H1 (cell line): Measurements from ENCODE around the gene SFRP5. TPM values are rescaled to one million over a fixed set of nuclear protein-coding genes. Genes with fewer than 3 reads are reported as not detected.
A peak's percentile ranks its signal among the peaks of the same experiment; 100 is the strongest.

Experiments used
- CTCF ChIA-PET: fragments of 300-600 bp; sonication (Branson Sonifier 250); formaldehyde crosslinking; loops from one replicate; lab custom pipeline; 2021; ENCODE audit not compliant: partially characterized antibody; lab: Charles Lee
- POLR2A ChIA-PET: fragments of 300-600 bp; sonication (Branson Sonifier 250); formaldehyde crosslinking; loops from one replicate; lab custom pipeline; 2021; ENCODE audit warnings: inconsistent platforms; ENCODE audit not compliant: partially characterized antibody; lab: Charles Lee
- DNase-seq, 2 experiments: peaks; one replicate each; pipeline versions ENCODE4 v3.0.0 to v3.0.0-alpha.2; 2010 to 2022; ENCODE audit warnings: low spot score in 2 of 2, low read depth in 1 of 2, mixed read lengths in 1 of 2
- FAIRE-seq: peaks from 2 replicates; lab custom pipeline; 2011; peaks lifted over from hg19 to GRCh38; lab: Jason Lieb, UNC
- H2AFZ ChIP-seq: 2 replicates; pipeline ENCODE4 v1.8.1; 2012; ENCODE audit warnings: low read length, inconsistent platforms
- H2AK5ac ChIP-seq: 2 replicates; pipeline ENCODE4 v1.6.1; 2013; ENCODE audit warnings: low read depth, low read length
- H2BK120ac ChIP-seq: replicated peaks from 2 replicates; pipeline ENCODE3; 2013; ENCODE audit warnings: low read depth, low read length, inconsistent platforms
- H2BK12ac ChIP-seq: 2 replicates; pipeline ENCODE4 v1.6.1; 2013; ENCODE audit warnings: low read depth, low read length
- H2BK15ac ChIP-seq: 2 replicates; pipeline ENCODE4 v1.6.1; 2013; ENCODE audit warnings: low read length
- H2BK20ac ChIP-seq: 2 replicates; pipeline ENCODE4 v1.6.1; 2013; ENCODE audit warnings: low read length
- H2BK5ac ChIP-seq: 2 replicates; pipeline ENCODE4 v1.6.1; 2013; ENCODE audit warnings: low read depth, low read length
- H3K14ac ChIP-seq: 2 replicates; pipeline ENCODE4 v1.6.1; 2013; ENCODE audit warnings: inconsistent platforms; ENCODE audit not compliant: insufficient read length
- H3K18ac ChIP-seq: 2 replicates; pipeline ENCODE4 v1.6.1; 2013; ENCODE audit warnings: low read length; ENCODE audit errors: extremely low read depth
- H3K23ac ChIP-seq: 2 replicates; pipeline ENCODE4 v1.6.1; 2013; ENCODE audit warnings: inconsistent platforms; ENCODE audit not compliant: insufficient read length
- H3K23me2 ChIP-seq: 2 replicates; pipeline ENCODE4 v1.6.1; 2013; ENCODE audit warnings: low read depth, low read length
- H3K27ac ChIP-seq: 2 replicates; pipeline ENCODE4 v1.6.1; 2011; ENCODE audit warnings: low read depth, low read length, inconsistent platforms
- H3K27me3 ChIP-seq, 4 experiments: replicated peaks in 1 of 4; 1 replicate in 1 of 4; 2 replicates in 3 of 4; pipeline versions ENCODE4 v1.6.1 to v1.8.1; 2011 to 2013; ENCODE audit warnings: low read length in 3 of 4, mild to moderate bottlenecking in 3 of 4, inconsistent platforms in 2 of 4, mixed read lengths in 2 of 4, moderate library complexity in 1 of 4; ENCODE audit not compliant: control insufficient read depth in 3 of 4, insufficient read depth in 3 of 4; ENCODE audit errors: extremely low read depth in 1 of 4
- H3K36me3 ChIP-seq, 4 experiments: 2 replicates each; pipeline versions ENCODE4 v1.6.1 to v1.8.1; 2011 to 2013; ENCODE audit warnings: mild to moderate bottlenecking in 4 of 4, low read length in 3 of 4, moderate library complexity in 2 of 4, control low read depth in 1 of 4, inconsistent platforms in 1 of 4; ENCODE audit not compliant: insufficient read depth in 4 of 4, control insufficient read depth in 2 of 4
- H3K4ac ChIP-seq: replicated peaks from 2 replicates; pipeline ENCODE3; 2013; ENCODE audit warnings: low read length, low read depth, mixed read lengths, inconsistent platforms; ENCODE audit not compliant: insufficient read length
- H3K4me1 ChIP-seq, 4 experiments: replicated peaks in 1 of 4; 1 replicate in 1 of 4; 2 replicates in 3 of 4; pipeline versions ENCODE4 v1.6.1 to v1.8.1; 2011 to 2013; ENCODE audit warnings: low read length in 3 of 4, inconsistent platforms in 2 of 4, mixed read lengths in 1 of 4; ENCODE audit not compliant: insufficient read depth in 4 of 4, control insufficient read depth in 3 of 4
- H3K4me2 ChIP-seq, 2 experiments: 2 replicates each; pipeline versions ENCODE4 v1.6.1 to v1.8.1; 2011 to 2013; ENCODE audit warnings: low read depth in 2 of 2, low read length in 2 of 2, control low read depth in 1 of 2, inconsistent platforms in 1 of 2, mild to moderate bottlenecking in 1 of 2; ENCODE audit not compliant: insufficient read depth in 1 of 2
- H3K4me3 ChIP-seq, 4 experiments: fragments of 200-600, 300-600 bp in 1 of 4; sonication (generic), shearing (Covaris generic), sonication (Bioruptor Twin) in 1 of 4; 2 replicates each; pipeline versions ENCODE4 v1.5.1 to v1.8.1; 2011 to 2016; ENCODE audit warnings: low read length in 4 of 4, low read depth in 3 of 4, control low read depth in 2 of 4, inconsistent platforms in 2 of 4, mild to moderate bottlenecking in 2 of 4, mixed read lengths in 1 of 4, moderate library complexity in 1 of 4; ENCODE audit not compliant: insufficient read depth in 2 of 4; ENCODE audit errors: extremely low read depth in 1 of 4
- H3K56ac ChIP-seq: replicated peaks from 2 replicates; pipeline ENCODE3; 2013; ENCODE audit warnings: low read depth, mild to moderate bottlenecking, mixed read lengths, low read length, inconsistent platforms; ENCODE audit not compliant: insufficient read length
- H3K79me1 ChIP-seq: 2 replicates; pipeline ENCODE4 v1.6.1; 2013; ENCODE audit warnings: low read depth, low read length, control low read depth
- H3K79me2 ChIP-seq, 2 experiments: 2 replicates each; pipeline versions ENCODE4 v1.6.1 to v1.8.1; 2012 to 2013; ENCODE audit warnings: low read length in 2 of 2, mild to moderate bottlenecking in 2 of 2, inconsistent platforms in 1 of 2; ENCODE audit not compliant: insufficient read depth in 2 of 2, control insufficient read depth in 1 of 2
- H3K9ac ChIP-seq, 4 experiments: replicated peaks in 1 of 4; 1 replicate in 1 of 4; 2 replicates in 3 of 4; pipeline versions ENCODE4 v1.6.1 to v1.8.1; 2011 to 2013; ENCODE audit warnings: low read depth in 3 of 4, low read length in 3 of 4, control low read depth in 2 of 4, mild to moderate bottlenecking in 2 of 4, moderate library complexity in 2 of 4, inconsistent platforms in 1 of 4; ENCODE audit errors: extremely low read depth in 1 of 4
- H3K9me3 ChIP-seq, 2 experiments: 2 replicates each; pipeline versions ENCODE4 v1.6.1 to v1.8.1; 2012 to 2013; ENCODE audit warnings: mild to moderate bottlenecking in 2 of 2, moderate library complexity in 2 of 2, control low read depth in 1 of 2, inconsistent platforms in 1 of 2, low read depth in 1 of 2, low read length in 1 of 2, mixed read lengths in 1 of 2; ENCODE audit not compliant: insufficient read depth in 2 of 2
- H4K20me1 ChIP-seq, 2 experiments: replicated peaks in 1 of 2; 2 replicates each; pipeline versions ENCODE3 to v1.8.1; 2011 to 2013; ENCODE audit warnings: inconsistent platforms in 2 of 2, low read length in 2 of 2, mild to moderate bottlenecking in 1 of 2; ENCODE audit not compliant: insufficient read depth in 2 of 2, control insufficient read depth in 1 of 2
- H4K5ac ChIP-seq: 2 replicates; pipeline ENCODE4 v1.6.1; 2013; ENCODE audit warnings: low read length, low read depth, mixed read lengths, inconsistent platforms; ENCODE audit not compliant: insufficient read length
- H4K8ac ChIP-seq: 2 replicates; pipeline ENCODE4 v1.8.0; 2013; ENCODE audit warnings: mild to moderate bottlenecking, moderate library complexity, low read length, inconsistent platforms; ENCODE audit not compliant: insufficient read depth; ENCODE audit errors: extremely low read depth
- H4K91ac ChIP-seq: replicated peaks from 2 replicates; pipeline ENCODE3; 2013; ENCODE audit warnings: low read length, mixed read lengths, inconsistent platforms; ENCODE audit not compliant: insufficient read length
- CTCF ChIP-seq, 3 experiments: IDR thresholded peaks; 1 replicate in 2 of 3; 2 replicates in 1 of 3; pipeline versions ENCODE4 v1.5.1 to v1.6.1; 2011; ENCODE audit warnings: low read length in 3 of 3, mild to moderate bottlenecking in 3 of 3, inconsistent platforms in 2 of 3, low read depth in 1 of 3, moderate library complexity in 1 of 3; ENCODE audit not compliant: insufficient read depth in 1 of 3; ENCODE audit errors: control extremely low read depth in 1 of 3
- EZH2 ChIP-seq: fragments of 200-600 bp; sonication (generic); IDR thresholded peaks from 2 replicates; pipeline ENCODE4 v1.7.1; 2012; ENCODE audit warnings: low read depth, mild to moderate bottlenecking, moderate library complexity, low read length, inconsistent platforms; ENCODE audit not compliant: severe bottlenecking
- WGBS, 2 experiments: shearing (Covaris generic) in 1 of 2; methylation state at CpG; one replicate each; pipeline versions ENCODE4 v1.1.6 to v1.1.7; 2013 to 2015; ENCODE audit warnings: low lambda C conversion rate in 2 of 2, mixed read lengths in 2 of 2, inconsistent platforms in 1 of 2, low coverage in 1 of 2, missing lambda C conversion rate in 1 of 2; ENCODE audit not compliant: insufficient replicate concordance in 2 of 2, insufficient coverage in 1 of 2, insufficient read length in 1 of 2; ENCODE audit errors: extremely low coverage in 1 of 2, missing lambda C conversion rate in 1 of 2; 5-methylcytosine and 5-hydroxymethylcytosine counted together
- polyA plus RNA-seq, 7 experiments: library from polyadenylated mRNA; depleted of rRNA in 3 of 7; stranded (reverse) in 5 of 7; unstranded in 2 of 7; fragments of >200 nt in 5 of 7; fragments of 200-250 nt in 2 of 7; gene quantifications; 1 replicate in 5 of 7; 2 replicates in 1 of 7; 4 replicates in 1 of 7; pipeline versions ENCODE4 v1.2.1 to v1.2.3, GENCODE V29; 2011 to 2013; ENCODE audit warnings: missing spikeins in 2 of 7, mixed read lengths in 2 of 7
- total RNA-seq: library from RNA; stranded (reverse); fragmentation: NEBNext Ultra II Directional; extraction: Animal tissue kit (Norgen Biotek cat#: 25700); gene quantifications from 2 replicates; pipeline ENCODE4 v1.2.1, GENCODE V29; 2021

Gene SFRP5
- total and polyA plus RNA-seq, 2 of the 8 experiments (the other 6 are each of a cell fraction or from before 2014, with no cell fraction given), result 3.9 to 5.9 TPM

DNA sequence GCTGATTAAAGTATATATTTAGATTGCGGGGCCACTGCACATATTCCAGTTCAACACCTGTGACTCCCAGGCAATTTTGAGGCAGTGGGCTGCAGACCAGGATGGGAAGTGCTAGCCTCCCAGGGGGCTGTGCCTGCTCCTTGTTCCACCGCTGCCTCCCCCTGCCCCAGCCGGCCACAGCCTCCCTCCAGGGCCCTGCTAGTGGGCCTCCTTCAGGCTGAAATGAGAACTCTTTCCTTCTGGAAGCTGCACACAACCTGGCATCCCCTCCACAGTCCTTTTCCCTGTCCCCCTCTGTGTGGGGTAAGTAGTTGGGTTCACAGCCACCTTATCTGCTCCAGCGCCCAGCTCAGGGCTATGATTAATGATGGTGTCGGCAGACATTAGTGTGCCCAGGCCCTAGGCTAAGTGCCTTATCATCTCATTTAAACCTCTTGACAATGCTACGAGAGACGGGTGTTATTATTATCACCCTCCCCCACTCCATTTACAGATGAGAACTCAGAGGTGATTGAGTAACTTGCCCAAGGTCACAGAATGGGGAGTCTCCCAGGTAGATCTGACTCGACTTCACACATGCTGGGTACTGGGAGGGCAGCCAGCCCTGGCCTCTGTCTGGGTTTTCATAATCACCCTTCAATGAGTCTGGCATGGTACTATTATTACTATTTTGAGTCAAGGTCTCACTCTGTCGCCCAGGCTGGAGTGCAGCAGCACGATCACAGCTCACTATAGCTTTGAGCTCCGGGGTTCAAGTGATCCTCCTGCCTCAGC is 10.8 kb upstream of the SFRP5 start:
- Histone ChIP-seq H4K8ac (no peak overlapping the region), H4K91ac (no peak overlapping the region)
- POLR2A ChIA-PET, result interaction anchor here (2.2 kb wide), 1 partner anchor 12 kb away, joined by 5 read pairs; no protein-coding TSS in a partner anchor

More for the DNA sequence above, 10.8 kb upstream of the SFRP5 start:
- no peak overlapping the region for H2AFZ ChIP-seq
- H3K36me3 ChIP-seq, result no peaks in the 10 kb centered on the region
- no peak overlapping the region for H3K23ac ChIP-seq
- no peaks in the 10 kb centered on the region for H3K79me2 ChIP-seq
- TF ChIP-seq EZH2 (no peak), CTCF (IDR thresholded peaks at IDR 0.05; ENCODE audit: control extremely low read depth in 1 of 3, insufficient read depth in 1 of 3, low read depth in 1 of 3, low read length in 3 of 3) (peak in 2 of 3 experiments; percentile 20 to 37; a peak in 2 of 4 replicates)
- no peak overlapping the region for H3K18ac ChIP-seq
- no peaks in the 10 kb centered on the region for H3K27me3 ChIP-seq
- no peak for DNase-seq
- CTCF ChIA-PET, result interaction anchor here (0.6 to 8.8 kb wide), 6 partner anchors 10 to 87 kb away, joined by 3 to 98 read pairs (median 7); partner anchors contain the start of gene SFRP5
- H3K9me3 ChIP-seq, result no peaks in the 10 kb centered on the region
- no peak overlapping the region for H3K27ac ChIP-seq
- no peak overlapping the region for H3K4me3 ChIP-seq
- H3K79me1 ChIP-seq, result no peaks in the 10 kb centered on the region
- no peak overlapping the region for H2BK15ac ChIP-seq
- H3K4ac ChIP-seq, result no peak overlapping the region
- no peak overlapping the region for H3K4me2 ChIP-seq
- no peaks in the 10 kb centered on the region for H4K20me1 ChIP-seq
- H2AK5ac ChIP-seq, result no peak overlapping the region
- no peak overlapping the region for H2BK5ac ChIP-seq
- no peaks in the 10 kb centered on the region for H3K23me2 ChIP-seq
- no peak for FAIRE-seq
- H3K4me1 ChIP-seq, result peaks cover 0 to 14% (median 5%) of the 10 kb centered on the region in 4 experiments; a peak in 6 of 7 replicates
- WGBS, 2 experiments, result 78% methylated on average over 10 of the region's 11 CpGs; no CpG with 5 or more reads in 1 of the 2 experiments
- no peak overlapping the region for H3K56ac ChIP-seq
- no peak overlapping the region for H4K5ac ChIP-seq
- H3K9ac ChIP-seq, result no peak overlapping the region
- H2BK120ac ChIP-seq, result no peak overlapping the region
- H2BK12ac ChIP-seq, result no peak overlapping the region
- H3K14ac ChIP-seq, result no peak overlapping the region
- H2BK20ac ChIP-seq, result no peak overlapping the region
